DMS53 treated with DMSO at 0.1 percent for 48 hours (cell line): ENCODE measurements around the gene BCDIN3D.

Source experiments
- DNase-seq: peaks from one replicate; lab custom pipeline; 2025; ENCODE audit not compliant: unreplicated experiment; lab: John Stamatoyannopoulos, UW

Gene BCDIN3D

DNA sequence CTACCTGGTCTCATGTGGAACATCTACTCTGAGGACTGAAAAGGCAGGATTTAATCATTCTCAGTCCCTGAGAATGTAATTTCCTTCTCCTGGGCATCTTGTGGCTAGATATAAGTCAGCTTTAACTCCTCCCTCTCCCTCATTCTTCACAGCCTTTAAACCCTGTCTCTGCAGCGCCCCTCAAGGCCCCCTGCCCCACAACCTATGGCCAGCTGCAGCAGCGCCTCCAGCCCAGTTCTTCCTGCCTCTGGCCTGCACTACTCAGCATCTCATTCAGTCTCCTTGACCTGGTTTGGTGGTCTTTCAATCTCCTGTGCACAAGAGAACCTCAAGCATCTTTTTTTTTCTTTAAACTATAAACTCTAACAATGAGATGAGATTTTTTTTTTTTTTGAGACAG, 44.0 kb downstream of the BCDIN3D start:
- DNase-seq: no peak

DNA sequence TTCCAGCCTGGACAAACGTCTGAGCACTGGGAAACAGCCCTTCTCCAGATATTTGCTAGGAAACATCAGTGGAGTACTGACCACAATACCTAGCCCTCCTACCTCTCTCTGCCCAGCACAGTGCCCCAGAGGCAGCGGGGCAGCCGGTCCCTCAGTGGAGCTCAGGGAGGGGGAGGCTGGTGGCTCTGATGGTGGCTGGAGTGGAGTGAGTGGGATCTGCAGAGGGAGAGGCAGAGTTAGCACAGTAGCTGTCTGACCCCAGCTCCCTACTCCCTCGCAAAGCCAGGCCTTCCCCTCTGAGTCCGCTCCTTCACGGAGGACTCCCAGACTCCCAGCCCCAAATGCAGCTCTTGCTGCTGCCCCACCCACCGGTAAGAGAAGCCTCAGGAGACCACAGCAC, 44.7 kb downstream of the BCDIN3D start:
- DNase-seq: no peak

- no peak for DNase-seq
Measured at GRCh38 chr12:49797449-49797776, 45.5 kb downstream of the BCDIN3D start.

GRCh38 chr12:49796606-49797448, 46.1 kb downstream of the BCDIN3D start:
- DNase-seq: no peak

GRCh38 chr12:49796155-49796554, 46.8 kb downstream of the BCDIN3D start:
- no peak for DNase-seq

DNA sequence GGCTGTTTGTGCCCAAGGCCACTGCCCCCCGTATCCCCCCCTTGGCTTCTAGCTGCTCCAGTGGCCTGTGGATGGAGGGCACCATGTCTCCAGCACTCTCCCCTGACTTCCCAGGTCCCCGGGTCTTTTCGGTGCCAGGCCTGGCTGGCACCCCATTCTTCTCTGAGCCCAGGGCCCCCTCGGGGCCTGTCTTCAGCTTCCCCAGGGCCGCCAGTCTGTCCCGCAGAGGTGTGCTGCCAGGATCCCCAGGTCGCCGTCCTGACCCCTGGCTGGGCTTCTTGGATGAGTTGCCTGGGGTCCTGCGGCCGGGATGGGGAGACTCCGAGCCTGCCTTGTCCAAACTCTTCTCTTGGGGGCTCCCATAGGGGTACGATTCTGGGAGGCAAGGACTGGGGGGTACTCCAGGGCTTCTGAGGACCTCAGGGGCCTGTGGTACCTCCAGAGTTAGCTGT, 47.2 kb downstream of the BCDIN3D start:
- DNase-seq: no peak

DNA sequence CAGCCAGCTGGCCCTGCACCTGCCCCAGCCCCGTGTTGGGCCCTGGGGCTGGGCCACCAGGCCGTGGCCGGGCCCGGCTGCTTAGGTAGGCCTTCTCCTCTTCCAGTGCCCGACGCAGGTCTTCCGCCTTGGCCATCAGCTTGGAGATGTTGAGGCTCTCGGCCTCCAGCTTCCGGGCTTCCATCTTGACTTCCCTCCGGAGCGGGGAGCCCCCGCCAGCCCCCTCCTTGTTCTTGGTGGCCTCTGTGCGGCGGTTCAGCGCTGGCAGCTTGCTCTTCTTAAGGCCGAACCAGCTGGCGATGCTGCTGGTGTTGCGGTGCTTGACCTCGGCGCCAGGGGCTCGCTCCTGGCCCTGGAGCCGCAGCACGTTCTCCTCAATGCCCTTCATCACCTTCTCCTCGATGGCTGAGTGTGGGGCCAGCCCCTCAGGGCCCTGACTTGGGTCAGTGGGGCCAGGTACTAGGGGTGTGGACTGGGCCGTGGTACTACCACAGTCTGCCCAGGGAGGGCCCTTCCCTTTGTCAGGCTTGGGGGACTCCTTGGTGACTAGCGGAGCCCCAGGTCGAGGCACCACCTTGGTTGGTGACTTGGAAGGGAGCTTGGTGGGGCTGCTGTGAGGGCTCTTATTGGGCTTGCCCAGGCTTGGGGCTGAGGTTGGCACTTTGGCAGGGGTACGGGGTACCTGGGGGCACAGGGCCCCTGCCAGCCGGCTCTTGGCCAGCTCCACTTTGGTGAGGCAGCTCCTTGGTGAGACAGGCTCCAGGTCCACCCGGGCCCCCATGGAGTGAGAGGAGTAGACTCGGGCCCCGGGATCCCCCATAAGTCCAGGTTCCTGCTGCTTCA, 47.9 kb downstream of the BCDIN3D start:
- no peak for DNase-seq

- no peak for DNase-seq
Measured at GRCh38 chr12:49794021-49794420, 48.9 kb downstream of the BCDIN3D start.

DNA sequence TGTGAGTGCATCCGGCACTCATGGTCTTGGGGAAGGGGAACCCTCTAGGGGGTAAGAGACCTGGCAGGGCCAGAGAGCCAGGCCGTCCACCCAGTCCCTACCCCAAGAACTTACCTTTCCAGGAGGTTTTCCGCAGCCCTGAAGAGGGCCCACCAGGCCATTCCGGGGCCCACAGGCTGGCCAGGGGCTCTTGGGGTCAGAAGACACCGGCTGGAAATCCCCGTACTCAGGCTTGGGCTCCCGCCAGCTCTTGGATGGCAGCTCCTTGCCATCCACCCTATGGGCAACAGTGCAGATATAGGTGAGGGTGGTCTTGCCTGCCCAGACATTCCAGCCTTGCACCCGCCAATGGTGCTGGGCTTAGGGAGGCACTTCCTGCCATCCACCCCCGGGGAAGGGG, 49.3 kb downstream of the BCDIN3D start:
- no peak for DNase-seq

- DNase-seq: no peak
Measured at GRCh38 chr12:49792976-49793580, 49.8 kb downstream of the BCDIN3D start.

DNA sequence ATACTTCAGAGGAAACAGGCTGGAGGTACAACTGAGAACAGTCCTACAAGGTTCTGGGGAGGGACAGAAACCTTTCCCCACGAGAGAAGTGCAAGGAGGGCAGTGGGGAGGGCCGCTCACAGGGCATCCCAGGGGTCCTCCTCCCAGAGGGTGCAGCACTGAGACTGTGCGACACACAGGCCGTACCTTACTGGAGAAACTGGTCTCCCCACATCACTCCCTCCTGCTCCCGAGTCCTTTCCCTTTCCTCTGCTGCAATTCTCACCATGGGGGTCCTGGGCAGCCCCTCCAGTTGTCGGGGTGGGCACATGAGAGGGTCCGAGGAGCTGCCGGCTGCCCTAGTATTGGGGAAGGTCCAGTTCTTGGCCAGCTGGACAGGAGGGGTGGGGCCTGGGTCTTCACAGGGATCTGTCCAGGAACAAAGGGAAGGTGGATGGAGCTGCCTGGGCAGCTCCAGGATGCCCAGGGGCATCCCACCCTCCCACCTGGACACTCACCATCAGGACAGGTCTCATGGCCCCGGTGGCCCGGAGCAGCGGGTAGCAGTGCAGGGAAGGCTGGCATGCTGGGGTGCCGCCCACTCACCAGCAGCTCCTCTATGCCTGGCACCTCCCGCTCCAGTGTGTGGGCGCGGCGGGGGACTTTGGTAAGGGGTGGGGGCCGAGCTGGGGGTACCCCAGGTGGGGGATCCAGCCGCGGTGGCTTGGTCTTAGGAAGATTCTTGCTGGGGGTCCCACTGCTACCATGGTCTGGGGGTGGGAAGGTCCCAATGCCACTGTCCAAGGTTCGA, 50.5 kb downstream of the BCDIN3D start:
- DNase-seq: no peak

- DNase-seq: no peak
Measured at GRCh38 chr12:49791700-49792099, 51.2 kb downstream of the BCDIN3D start.

DNA sequence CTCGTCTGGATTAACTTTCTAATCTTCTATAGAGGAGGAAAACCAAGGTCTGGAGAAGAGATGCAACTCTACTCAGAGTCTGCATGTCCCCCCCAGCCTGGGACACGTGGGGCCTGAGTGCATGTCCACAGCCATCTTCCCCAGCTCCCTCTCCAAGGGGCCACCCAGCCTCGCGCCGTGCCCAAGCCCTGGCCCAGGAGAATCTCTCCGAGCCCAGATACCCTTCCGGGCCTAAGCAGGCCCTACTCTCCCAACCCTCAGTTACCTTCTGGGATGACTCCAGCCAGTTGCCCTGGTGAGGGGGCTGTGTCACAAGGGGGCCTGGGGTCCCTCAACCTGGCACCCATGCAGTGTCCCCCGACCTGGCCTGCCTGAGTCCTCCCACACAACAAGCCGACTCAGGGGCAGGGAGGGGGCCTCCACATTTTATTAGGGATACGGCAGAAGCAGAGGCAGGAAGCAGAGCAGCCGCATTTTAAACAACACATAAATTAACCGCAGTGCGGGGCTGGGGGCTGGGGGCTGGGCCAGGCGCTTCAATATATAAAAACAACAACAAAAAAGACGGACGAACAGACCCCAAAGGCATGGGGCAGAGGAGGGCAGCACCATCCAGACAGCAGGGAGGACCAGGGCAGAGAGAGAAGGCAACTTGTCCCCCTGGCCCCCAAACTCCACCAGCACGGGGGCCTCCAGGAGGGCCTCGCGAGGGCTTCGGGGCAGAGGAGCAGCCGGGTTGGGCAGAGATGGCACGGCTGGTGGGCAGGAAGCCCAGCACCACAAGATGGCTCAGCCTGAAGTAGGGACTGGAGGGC, 52.0 kb downstream of the BCDIN3D start:
- no peak for DNase-seq

DNA sequence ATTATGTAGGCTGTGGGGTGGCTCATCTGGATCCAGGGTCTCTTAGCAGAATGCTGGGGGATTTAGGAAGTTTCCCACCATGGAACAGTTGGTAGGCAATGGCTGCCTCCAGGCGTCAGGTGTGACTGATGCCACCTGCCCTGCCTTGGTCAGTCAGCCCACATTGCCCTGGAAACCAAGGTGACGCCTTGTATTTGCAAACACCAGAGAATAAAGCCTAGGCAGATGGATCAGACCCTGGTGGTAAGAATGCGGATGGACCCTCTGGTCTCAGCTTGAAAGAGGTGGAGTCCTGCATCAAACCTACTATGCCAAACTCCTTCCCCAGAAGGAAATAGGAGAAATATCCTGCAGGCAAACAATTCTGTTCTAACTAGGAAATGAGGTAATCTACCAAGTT, 52.9 kb downstream of the BCDIN3D start:
- DNase-seq: peak; percentile 26

DNA sequence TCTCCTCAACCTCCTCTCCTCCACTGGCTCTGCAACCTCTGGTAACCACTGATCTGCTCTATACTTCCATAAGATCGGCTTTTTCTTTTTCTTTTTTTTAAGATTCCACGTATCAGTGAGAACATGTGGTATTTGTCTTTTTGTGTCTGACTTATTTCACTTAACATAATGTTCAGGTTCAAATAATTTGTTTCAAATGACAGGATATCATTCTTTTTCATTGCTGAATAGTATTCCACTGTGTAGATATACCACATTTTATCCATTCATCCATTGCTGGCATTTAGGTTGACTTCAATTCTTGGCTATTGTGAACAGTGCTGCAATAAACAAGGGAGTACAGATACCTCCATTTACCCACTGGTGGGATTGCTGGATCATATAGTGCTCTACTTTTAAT, 55.2 kb downstream of the BCDIN3D start:
- DNase-seq: no peak
